Stimulated activated CD4-positive, alpha-beta T cell treated with anti-CD3 and anti-CD28 coated beads, Interleukin-12 subunit alpha, Interleukin-12 subunit beta, amount 100 ng/mL, for 48 hours (primary cell): ENCODE measurements around the gene PCLO.

Experiments used
- DNase-seq, 3 donors: peaks; one replicate each; pipeline ENCODE4 v3.0.0-alpha.2; 2020; ENCODE audit warnings: low read depth in 2 of 3, low spot score in 1 of 3

PCLO gene

GRCh38 chr7:83162402-83163256 is at the start of gene PCLO:
Gene PCLO, minus strand, starts transcription at chr7:83162884. Its CDS starts 292 bp downstream, at chr7:83162592.
- DNase-seq, result peak; percentile 14 to 37 (median 28)

DNA sequence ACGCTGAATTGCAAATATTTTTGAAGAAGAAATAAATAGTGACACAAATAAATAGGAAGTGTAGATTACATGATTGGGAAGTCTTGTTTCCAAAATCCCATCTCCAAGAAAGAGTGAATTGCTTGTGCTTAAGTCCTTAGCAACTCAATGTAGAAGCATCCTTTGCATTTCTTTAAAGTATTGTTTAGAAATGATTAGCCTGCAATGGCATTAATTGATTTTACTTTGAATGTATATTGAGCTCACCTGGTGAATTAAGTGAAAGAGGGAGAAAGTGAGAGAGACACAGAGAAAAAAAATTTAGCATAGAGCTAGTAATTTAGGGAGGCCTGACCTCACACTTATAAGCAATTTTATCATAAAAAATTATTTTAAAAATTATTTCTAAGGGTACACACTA is 49.0 kb upstream of the PCLO start:
- DNase-seq, result no peak

GRCh38 chr7:83210479-83210878 is 47.8 kb upstream of the PCLO start:
- DNase-seq, result no peak

DNA sequence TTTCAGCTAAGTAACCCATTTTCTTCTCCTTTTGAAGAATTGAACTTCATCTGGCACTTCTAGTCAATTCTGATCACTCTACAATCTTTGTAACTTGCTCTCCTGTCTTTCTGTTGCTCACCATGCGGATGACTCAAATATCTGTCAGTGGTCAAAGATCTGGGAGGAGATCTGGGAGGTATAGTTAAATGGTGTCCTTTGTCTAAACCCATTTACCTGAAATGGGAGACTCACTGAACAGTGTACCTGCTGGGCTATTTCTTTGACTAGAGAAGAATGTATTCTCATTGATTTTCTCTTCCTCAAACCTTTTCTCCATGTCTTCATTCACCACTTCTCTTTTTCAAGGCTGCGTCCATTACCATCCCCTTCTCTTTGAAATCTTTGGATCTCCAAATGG is 42.0 kb upstream of the PCLO start:
- DNase-seq, result no peak

DNA sequence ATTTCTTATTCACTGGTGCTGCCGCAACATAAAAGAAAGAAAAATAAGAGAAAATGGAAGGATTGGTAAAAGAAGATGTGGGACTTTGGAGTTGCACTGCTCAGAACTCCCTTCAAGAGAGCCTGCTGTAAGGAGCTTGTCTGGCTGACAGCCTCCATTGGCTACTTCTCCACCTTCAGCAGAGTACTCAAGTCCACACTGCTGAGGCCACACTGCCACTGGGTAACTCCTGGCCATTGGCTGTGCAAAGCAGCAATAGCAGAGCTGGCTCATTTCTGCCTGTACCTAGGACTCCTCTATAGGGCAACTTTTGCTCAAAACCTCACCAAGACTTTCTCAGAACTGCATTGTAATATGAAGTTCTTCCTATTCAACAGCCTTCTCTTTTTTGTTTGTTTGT is 38.7 kb upstream of the PCLO start:
- no peak for DNase-seq

DNA sequence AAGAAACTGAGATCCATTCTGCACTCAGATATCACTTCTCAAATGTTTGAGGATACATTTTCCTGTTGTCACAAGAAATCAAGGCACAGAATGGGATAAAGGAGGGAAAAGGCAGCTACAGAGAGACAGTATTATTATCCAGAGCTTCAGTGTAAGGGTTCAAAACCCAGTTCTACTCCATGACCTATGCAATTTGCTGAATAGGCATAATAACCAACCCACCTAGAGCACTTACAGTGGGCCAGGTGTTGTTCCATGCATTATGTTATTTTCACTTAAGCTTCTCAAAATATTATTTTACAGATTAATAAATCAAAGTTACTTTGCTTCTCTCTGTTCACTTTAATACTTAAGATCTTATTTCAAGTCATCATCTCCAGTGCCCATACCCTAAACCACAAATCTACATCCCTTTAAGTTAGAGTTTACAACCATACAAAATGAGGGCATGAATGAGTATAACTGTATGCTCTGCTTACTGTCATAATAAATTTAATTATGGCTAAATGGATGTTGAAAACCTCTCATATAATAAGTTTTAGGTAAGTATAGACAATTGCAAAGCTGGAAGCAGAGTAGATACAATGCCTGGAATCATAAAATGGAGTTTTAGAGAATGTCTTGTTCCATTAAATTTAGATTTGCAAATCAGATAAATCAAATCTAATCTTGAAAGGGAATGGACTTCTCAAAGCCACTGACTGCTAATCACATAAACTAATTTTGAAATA is 28.1 kb upstream of the PCLO start:
- DNase-seq, result no peak

DNA sequence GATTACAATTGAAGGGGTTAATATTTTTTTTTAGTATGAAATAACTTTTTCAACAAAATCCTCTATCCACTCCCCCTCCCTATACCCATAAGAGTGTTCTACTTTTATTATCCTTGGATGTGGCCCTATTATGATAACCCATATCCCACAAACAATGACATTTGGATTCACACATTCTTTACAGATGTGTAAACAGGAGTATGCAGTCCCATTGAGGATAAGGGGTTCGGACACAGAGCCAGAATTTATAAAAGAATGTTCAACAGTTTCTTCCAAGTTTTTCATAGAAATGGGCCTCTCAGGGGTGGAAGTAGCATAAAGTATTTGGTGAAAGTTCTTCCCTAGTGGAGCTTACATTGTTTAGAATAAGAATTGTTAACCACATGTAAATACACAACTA is 16.1 kb upstream of the PCLO start:
- DNase-seq, result no peak

- DNase-seq, result no peak
Observed at GRCh38 chr7:83178066-83178465, 15.4 kb upstream of the PCLO start.

- no peak for DNase-seq
Observed at GRCh38 chr7:83173664-83174063, 11.0 kb upstream of the PCLO start.

DNA sequence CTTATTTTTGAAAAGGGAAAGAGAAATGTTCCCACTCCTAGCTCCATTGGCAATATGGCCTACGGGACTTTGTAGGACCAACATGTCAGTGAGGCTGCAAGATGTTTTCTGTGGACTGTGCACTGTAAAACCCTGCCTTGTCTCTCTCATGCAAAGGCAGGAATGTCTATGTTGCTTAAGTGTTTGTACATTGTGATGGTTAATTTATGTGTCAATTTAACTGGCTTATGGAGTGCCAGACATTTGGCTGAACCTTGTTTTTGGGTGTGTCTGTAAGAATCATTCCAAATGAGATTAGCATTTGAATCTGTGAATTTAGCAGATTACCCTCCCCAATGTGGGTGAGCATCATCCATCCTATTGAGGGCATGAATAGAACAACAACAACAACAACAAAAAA is 4.1 kb upstream of the PCLO start:
- no peak for DNase-seq

DNA sequence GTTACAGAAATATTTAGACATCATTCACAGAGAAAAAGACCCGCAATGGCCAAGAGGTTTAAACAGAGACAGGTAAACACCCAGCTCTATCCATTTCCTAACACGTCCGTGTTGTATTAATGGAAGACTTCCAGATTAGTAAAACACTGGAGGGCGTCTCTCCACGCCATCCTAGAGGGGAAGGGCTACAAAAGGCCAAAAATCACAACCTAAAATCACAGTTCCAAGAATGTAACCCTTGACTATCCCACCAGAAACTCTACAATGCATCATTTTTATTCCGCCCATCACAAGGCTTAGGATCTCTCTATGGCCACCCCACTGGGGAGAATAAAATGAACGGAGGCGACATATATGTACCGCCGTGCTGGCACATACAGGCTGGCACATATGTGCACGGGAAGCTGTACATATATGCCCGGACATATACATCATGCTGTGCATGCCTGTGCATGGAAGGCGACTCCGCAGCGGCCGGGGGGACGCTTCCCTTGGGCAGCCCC is 734 bp downstream of the PCLO start:
- DNase-seq, result no peak

DNA sequence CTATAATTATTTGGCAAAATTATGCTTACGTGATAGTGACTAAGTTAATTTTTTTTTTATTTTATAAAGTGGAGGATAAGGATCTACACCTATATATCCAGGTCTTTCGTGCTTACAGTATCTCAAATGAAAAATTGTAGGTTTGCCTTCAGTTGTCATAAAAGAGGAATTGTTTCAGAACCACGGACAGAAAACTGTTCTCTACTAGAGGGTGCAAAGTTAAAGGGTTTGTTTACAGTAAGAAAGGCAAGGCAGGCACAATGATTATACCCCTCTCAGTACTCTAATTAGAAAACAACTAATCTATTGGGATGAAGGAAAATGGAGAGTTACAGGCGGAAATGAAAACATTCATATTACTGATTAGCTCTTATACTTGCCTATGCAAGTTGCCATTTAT is 1.5 kb downstream of the PCLO start:
- DNase-seq, result no peak

GRCh38 chr7:83159731-83160130 is 3.0 kb downstream of the PCLO start:
- DNase-seq, result no peak

DNA sequence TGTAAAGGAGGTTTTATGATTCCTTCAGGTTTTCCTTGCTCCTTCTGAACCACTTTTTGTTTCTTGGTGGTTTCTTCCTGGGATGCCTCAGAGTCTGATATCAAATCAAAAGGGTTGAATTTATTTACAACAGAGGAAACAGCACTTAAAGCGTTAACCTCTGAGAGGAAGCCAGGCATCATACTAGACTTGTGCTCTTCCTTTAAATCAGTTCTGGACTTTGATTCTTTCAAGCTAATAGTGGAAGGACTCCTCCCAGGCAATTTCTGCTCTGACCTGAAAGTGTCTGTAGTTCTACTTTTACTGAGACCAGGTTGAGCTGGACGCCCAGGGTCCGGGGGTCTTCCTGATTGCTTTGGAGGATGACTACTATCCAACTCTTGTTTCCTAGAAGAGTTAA is 6.7 kb downstream of the PCLO start:
- no peak for DNase-seq

DNA sequence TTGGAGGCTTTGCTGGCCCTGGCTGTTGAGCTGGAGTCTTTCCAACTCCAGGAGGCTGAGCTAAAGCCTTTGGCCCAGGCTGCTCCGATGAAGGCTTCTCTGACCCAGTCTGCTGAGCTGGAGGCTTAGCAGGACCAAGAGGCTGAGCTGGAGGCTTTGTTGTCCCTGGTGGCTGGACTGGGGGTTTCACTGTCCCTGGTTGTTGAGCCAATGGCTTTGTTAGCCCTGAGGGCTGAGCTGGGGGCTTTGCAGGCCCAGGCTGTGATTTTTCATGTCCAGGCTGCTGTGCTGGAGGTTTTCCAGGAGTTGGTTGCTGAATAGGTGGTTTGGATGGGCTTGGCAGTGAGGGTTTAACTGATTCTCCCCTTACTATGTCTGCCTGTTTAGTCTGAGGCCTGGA is 7.3 kb downstream of the PCLO start:
- DNase-seq, result no peak

DNA sequence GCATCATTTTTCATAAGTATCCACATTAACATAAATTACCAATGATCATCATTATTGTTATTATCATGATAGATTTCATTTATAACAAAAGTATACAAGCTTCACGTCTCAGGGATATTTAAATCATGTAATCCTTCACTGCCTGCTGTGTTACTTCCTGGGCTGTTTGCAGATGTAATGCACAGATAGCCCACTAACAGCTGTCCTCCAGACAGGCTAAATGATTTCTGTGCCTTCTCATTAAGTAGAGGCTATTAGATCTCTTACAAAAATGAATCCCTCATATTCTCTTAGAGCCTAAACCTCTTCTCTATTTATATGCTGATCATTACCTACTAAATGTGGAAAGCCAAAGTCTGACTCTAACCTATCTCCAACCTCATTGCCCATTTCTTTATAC is 9.3 kb downstream of the PCLO start:
- no peak for DNase-seq

DNA sequence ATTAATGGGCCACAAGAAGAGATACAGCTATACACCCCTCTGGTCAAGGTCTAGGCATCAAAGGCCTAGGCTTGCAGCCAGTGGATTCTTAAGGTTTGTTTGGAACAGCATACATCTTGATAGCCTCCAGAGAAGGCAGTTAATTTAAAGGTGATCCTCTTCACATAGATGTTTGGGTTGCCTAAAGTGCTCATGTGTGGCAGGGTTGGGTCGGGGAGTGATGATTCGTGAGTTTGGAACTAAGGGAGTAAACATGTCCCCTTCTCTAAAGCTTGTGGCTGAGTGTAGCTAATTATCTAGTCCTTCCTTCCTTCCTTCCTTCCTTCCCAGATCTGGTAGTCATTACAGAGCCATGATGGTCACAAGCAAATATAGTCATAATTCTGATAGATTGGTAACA is 12.4 kb downstream of the PCLO start:
- no peak for DNase-seq

DNA sequence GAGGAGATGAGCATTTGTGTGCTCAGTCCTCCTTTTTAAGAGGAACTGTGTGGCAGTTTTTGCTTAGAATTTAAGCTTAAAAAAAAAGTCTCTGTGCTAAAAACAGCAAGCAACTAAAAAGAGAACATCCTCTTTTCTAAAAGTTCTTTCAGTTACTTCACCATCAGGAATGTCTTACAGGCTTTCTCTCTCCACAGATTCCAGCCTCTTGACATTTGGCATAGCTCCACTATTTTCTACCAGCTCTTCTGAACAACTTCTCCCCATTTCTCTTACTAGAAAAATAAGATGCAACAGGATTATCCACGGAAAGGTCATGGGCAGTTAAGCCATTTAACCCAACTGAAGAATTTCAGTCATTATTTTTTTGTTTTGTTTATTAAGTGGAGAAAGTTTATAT is 13.2 kb downstream of the PCLO start:
- DNase-seq, result no peak

GRCh38 chr7:83148776-83149175 is 13.9 kb downstream of the PCLO start:
- no peak for DNase-seq

DNA sequence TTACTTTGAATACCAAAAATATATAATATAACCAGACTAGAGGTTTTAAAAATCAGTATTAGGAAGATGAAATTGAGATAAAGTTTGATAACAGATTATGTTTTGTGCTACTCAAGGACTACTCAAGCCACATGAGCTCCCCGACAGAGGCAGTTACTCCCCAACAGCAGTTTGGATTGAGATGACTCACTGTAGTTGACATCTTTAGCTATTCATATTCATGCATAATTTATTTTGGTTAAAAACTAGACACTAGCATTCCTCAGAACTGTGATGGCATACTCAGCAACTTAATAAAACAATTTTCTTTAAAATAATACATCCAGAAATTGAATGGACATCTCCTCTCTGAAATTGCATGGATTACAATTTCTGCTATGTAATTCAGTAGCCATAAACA is 19.6 kb downstream of the PCLO start:
- DNase-seq, result no peak

DNA sequence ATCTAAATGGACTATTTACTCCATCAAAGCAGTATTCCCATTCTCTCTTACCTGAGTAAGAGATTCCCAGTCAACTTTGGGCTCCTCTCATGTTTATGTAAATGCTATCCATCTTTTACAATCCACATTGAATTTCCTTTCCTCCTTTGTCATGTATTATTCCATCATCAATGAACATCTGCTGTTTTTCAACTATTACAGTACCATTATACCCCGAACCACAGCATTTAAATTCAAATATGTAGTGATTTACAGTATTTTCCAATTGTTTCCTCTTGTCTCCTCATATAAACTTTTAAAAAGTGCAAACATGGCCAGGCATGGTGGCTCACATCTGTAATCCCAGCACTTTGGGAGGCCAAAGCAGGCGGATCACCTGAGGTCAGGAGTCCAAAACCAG is 20.3 kb downstream of the PCLO start:
- DNase-seq, result no peak

DNA sequence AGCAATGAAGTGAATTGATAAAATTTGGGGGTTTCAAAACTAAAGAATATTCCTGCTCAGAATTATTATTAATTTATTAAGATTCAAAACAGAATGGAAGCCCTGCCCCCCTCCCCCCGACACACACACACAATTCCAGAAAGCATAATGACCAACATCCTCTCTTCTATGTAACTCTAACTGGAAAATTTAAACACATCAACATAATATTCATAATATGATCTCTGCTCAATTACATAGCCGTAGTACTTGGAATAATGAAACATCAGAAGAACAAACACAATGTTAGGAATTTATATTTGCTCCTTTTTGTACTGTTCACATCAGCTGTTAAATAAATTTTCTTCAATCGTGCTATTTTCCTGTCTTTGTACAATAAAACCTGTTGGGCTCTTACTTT is 20.8 kb downstream of the PCLO start:
- no peak for DNase-seq
